Liver (tissue), 2 donors: ENCODE results near the gene GBA3.

Experiments
- CTCF ChIP-seq: fragments of 150-350 bp; IDR thresholded peaks from 2 replicates; pipeline ENCODE4 v1.5.1; 2017; ENCODE audit warnings: improper control_type of control experiment, low read depth, low read length; ENCODE audit not compliant: missing input control
- MAX ChIP-seq: IDR thresholded peaks from 2 replicates; pipeline ENCODE4 v1.6.1; 2016; ENCODE audit warnings: antibody characterized with exemption
- ZBTB33 ChIP-seq: IDR thresholded peaks from 2 replicates; pipeline ENCODE4 v1.6.1; 2016; ENCODE audit warnings: antibody characterized with exemption
- donor health status: healthy.

- TF ChIP-seq MAX (no peak), CTCF (no peak), ZBTB33 (no peak)
These were observed 49.0 kb downstream of the GBA3 start for GRCh38 chr4:22741744-22742143.
